NCI-H69 (cell line): Measurements from ENCODE around the gene PACS2.
"Not testable (repeated sequence)": the region's sequence is repeated elsewhere in the genome, so short reads cannot be mapped to it uniquely, and the experiment has no call there.

Experiments used
- DNase-seq: peaks from one replicate; lab custom pipeline; 2025; lab: John Stamatoyannopoulos, UW

PACS2 gene

DNA sequence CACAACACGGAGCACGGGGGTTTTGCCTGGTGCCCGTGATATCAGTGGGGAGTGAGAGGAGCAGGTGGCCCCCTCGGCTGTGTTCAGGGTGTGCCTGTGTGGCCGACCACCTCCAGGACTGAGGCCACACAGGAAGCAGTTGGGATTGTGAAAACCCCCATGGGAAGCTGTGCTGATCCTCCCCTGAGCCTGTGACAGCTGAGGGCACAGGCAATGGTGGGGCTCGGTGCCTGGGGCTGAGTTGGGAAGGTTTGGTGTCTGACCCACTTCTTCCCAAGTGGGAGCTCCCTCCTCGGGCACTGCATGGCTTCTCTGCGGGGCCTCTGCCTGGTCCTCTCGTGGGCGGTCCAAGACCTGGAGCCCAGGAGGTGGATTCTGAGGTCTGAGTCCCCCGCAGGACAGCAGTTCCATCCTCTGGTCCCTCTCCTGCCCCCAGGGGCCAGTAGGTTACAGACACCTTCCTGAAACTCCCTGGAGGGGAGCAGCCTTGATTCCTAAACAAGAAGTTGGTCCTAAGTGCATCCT is 17.9 kb downstream of the PACS2 start:
- no peak for DNase-seq

DNA sequence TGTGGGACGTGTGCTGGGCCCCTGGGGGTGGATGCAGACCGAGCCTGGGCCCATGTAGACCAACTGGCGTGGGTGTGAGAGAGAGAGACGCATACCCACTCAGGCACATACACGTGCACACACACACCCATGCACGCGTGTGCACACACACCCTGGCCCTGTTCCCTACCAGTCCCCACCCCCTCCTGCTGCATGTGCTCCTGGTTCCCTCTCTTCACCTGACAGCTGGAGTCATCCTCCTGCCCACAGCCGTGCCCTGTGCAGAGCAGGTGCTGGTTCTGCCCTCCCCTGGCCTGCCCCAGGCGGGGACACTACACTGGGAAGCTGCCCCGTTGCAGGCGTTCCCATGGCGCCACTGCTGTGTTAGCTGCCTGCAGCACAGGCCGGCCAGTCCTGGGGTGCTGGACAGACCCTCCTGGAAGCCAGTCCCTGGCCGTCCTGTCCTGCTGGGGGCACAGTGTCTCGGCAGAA is 18.5 kb downstream of the PACS2 start:
- DNase-seq: peak; percentile 42

DNA sequence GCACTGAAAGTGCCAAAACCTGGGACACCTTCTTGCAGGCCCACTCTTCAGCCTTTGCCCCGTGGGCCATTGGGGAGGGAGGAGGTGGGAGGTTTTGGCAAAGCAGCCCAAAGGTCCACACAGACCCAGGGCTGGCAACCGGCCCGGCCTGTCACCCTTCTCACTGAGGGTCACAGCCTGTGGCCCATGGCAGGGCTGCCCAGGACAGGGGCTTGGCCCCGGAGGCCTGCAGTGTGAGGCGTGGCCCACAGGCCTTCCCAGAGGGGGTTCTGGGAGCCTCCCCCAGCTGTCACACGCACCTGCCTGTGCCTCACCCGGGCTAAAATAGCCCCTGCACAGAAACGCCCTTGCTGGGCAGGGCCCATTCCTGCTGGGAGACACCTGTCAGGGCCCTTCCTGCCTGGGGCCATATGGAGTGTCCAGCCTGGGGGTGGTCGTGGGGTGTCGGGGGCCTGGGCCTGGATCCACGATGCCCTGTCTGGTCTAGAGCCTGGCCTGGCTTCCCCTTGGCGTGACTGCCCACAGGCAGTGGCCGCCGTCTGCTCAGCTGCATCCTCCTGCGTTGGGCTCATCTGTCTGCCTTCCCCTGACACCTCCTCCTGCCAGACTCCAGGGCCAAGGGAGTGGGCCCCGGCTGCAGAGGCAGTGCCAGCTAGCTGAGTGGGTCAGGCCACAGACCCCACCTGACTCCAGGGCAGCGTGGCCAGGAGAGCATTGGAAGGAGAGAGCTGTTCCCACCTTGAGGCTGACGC is 19.2 kb downstream of the PACS2 start:
- peak; percentile 65 for DNase-seq

DNA sequence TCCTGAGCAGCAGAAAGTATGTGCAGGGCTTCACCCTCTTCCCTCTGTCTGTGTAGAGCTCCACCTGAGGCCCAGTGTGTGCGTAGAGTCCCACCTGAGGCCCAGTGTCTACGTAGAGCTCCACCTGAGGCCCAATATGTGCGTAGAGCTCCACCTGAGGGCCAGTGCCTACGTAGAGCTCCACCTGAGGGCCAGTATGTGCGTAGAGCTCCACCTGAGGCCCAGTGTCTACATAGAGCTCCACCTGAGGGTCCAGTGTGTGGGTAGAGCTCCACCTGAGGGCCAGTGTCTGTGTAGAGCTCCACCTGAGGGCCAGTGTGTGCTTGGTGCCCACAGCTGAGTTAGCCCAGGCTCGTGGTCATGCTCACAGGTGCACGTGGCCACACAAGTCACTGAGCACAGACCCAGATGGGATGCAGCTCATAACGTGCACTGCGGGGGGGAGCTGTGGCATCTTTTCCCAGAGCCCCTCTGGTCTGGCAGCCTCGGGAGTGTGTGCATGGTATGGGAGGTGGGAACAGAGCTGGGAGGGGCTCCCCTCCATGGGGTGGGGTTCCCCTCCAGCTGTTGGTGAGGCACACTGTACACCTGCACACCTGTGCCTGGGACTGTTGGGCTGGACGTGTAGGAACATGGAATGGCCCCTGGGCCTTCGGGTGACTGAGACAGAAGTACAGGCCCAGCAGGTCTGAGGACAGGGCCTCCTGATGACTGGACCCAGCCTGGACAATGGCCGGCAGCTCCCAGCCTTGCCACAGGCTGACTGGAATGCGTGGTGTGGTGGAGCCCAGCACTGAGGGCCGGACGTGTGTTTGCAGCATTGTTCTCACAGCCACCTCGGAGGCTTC is 20.1 kb downstream of the PACS2 start:
- peak; percentile 35 for DNase-seq

DNA sequence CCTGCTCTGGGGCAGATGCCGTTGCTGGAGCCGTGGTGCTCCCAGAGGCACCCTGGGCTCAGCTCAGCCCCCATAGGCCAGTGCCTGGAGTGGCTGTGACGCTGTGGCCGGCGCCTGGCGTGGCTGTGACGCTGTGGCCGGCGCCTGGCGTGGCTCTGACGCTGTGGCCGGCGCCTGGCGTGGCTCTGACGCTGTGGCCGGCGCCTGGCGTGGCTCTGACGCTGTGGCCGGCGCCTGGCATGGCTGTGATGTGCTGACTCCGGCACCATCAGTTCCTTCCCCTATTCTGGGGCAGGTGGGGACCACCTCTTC is 20.6 kb downstream of the PACS2 start:
- not testable (repeated sequence) for DNase-seq

DNA sequence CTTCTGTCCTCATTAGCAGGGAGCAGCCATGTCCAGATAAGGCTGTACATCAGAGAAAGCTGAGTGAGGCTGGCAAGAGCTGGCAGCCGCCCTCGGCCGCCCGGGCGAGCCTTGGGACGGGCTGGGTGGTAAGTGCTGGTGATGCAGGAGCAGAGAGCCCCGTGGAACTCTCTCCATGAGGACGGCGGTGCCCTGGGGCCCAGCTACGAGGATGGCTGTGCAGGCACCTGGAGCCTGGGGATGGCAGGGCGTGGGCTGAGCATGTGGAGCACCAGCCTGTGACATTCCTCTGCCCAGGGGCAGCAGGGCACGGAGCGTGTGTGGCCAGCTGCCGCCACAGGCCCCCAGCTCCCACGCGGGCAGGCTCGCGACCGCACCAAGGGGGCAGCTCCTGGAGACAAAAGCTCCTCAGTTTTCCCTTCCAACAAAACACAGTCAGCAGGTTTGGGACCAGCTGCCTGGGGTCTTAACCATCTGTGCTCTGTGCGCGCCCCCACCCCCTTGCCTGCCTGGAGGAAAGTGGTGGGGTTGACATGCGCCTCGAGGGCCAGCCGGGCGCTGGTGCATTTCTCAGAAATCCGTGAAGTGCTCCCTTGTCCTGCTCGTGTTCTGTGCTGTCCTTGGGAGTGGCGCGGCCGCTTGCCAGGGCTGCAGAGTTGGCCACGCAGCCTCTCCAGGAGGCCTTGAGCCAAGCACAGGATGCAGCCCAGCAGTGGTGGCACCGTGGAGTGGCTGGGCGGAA is 21.4 kb downstream of the PACS2 start:
- no peak for DNase-seq

DNA sequence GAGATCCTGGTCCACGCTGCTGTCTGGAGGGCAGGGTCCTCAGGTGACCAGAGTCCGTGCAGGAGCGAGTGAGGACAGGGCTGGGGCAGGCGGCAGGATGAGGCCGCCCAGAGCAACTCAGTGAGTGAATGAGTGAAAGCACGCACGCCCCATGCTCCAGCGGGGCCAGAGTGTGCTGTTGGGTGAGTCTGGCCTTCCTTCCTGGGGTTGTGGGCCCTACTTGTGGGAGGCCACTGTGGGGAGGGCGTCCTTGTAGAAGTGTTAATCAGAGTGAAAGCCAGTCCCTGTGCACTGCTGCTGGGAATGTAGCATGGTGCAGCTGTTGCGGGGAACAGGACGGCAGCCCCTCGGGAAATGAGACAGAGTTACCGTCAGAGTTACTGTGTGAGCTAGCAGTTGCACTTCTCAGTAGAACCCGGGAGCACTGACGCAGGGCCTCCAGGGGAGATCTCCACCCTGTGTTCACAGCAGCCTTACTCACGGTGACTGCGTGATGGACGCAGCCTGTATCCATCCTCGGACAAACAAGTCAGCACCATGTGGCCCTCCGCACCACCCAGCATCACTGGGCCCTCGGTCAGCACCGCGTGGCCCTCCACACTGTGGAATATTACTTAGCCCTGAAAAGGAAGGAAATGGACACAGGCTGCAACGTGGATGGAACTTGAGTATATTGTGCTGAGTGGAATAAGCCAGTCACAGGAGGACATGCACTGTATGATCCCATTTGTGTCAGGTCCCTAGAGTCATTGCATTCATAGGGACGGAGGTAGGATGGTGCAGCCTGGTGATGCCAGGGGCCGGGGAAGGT is 22.1 kb downstream of the PACS2 start:
- DNase-seq: no peak

DNA sequence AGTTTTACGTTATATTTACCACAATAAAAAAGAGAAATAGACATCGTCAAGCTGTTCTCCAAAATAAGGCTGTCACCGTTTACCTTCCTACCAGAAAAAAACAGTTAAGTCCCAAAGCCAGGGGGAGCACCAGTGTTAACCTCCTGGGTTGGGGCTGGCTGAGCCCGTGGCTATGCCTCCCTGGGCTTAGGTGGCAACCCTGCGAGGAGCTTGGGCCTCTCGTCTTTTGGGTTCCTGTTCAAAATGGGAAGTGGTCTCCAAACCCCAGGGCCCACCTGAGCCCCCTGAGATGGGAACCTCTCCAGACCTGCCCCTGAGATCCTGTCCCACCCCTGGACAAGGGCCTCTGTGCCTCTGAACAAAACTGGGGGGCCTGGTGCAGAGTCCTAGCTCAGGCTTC is 22.9 kb downstream of the PACS2 start:
- no peak for DNase-seq

DNA sequence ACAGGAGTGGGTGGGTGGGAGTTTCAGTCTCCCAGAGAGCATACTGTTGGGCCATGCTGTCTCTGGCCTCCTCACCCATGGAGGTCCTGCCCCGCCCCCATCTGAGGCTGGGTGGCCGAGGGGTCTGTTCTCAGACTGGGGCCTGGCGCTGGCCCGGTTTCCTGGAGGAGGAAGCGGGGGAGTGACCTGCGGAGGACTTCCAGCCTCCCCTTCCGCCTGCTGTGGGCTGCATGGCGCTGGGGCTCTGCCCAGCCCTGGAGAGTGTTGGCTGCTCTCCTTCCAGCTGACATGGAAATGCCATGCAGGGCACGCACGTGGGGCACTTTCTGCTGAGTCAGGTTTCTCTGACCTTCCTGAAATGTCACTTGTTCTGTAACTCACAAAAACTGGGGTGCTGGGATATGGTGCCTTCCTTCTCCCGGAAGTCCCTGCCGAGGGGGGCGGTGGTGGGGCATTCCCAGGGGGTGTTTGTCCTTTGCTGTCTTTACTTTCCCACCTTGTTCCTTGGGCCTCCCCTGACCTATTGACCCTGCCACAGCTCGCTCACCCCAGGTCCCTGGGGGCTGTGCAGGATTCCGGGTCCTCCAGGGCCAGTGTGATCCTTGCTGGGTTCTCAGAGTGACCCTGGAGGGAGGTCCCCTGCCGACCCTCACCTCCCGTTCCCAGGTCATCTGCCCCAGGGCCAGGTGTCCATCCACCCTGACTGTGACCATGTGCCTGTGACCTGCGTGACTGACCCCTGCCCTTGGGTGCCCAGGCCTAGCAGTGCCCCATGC is 23.6 kb downstream of the PACS2 start:
- no peak for DNase-seq

DNA sequence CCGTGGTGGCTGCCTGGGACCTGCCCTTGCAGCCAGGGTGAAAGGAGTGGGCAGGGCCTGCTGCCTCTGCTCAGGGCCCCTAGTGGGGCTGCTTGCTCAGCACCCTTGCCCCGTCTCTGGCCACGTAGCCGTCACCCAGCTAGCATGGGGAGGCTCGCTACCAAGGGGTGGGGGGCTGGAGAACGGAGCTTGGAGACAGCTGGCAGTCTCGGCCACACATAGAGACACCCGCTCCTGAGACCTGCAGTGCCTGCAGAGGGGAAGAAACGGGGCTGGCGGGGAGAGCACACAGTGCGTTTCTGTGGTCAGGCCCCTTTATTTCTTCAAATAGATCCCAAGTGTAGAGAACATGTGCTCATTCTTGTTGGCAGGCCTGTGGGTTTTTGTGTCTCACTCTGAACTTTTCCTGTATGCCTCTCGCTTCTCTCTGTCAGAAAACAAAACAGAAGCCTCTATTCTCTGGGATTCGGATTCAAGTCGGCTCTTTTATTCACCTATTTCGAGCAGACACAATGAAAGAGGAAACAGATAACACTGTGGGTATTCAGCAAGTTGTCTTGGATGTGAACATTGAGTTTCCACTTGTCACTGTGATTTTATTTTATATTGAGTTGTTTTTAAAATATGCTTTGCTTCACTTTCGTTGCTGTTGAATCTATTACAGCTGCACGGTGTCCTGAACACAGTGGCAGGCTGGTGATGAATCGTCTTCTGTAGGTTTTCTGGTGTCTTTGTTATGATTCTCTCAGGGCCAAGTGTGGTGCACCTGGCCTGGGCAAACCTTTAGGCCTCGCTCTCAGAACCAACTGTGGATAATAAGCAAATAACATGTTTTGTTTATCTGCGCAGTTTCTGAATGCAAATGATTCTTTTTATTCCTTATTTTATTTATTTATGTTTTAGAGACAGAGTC is 26.5 kb downstream of the PACS2 start:
- DNase-seq: no peak

DNA sequence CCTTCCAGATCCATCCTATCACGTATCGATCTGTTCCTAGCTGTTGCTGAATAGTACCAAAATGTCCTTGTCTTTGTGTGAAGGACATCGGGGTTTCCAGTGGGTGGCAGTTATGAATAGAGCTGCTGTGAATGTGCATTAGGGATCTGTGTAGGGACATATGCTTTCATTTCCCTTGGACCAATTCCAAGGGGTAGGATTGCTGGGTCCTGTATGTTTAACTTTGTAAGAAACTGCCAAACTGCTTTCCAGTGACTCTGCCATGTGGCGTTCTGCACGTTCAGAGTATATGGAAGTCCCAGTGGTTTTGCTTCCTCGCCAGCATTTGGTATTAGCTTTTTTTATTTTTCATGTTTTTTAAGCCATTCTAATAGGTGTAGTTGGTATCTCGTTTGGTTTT is 28.6 kb downstream of the PACS2 start:
- peak; percentile 94 for DNase-seq

DNA sequence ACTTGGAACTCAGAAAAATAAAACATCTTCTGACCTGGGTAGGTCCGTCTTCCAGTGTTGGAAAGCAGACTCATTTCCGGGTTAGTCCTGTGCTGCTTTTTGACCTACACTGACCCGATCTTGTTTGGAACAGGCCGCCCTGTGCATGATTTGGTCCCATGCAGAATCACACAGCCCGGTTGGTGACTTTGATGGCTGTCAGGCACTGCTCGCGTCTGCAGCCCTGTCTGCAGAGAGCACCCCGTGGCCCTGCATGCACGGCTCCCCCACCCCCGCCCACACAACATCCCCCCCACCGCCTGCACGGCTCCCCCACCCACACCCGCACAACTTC is 31.6 kb downstream of the PACS2 start:
- no peak for DNase-seq

DNA sequence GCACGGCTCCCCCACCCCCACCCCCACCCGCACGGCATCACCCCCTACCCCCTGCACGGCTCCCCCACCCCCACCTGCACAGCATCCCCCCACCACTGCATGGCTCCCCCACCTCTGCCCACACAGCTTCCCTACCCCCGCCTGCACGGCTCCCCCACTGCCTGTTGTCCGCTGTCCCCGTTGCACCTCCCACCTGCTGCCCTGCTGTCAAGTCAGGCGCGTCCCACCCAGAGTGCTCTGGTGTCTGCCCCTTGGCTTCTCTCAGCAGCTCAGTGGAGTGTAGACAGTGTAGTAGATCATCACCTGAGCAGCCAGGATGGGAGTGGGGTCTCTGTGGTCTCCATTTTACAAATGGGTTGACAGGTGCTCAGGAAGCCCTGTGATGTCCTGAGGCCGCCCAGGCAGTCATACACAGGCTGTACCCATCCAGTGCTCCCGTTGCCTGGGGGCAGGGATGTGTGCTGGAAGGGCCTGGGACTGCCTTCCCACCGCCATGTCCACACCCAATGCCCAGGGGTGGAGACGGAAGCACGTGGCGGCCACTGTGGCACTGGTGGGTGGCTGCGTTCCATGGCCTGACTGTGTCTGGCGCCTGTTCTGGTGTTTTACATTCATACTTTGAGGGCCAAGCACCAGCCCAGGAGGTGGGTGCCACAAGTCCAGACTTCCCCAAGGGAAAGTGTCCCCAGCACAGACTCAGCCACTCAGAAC is 32.5 kb downstream of the PACS2 start:
- DNase-seq: no peak

DNA sequence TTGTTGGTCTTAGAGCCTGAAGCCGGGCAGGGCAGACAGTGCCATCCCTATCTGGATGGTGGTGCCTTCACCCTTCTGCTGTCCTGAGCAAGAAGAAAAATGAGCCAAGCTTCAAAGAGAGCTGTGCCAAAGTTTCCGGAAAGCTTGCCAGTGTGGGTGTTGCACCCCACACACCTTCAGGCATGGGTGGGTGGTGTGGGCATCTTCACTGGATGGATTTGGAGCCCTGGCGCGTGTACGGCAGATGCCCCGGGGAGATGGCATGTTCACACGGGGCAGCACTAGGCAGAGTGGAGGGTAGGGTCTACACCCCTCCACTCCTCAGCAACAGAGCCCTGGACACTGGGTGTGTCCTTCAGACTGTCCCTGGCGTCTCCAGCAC is 33.0 kb downstream of the PACS2 start:
- DNase-seq: no peak

DNA sequence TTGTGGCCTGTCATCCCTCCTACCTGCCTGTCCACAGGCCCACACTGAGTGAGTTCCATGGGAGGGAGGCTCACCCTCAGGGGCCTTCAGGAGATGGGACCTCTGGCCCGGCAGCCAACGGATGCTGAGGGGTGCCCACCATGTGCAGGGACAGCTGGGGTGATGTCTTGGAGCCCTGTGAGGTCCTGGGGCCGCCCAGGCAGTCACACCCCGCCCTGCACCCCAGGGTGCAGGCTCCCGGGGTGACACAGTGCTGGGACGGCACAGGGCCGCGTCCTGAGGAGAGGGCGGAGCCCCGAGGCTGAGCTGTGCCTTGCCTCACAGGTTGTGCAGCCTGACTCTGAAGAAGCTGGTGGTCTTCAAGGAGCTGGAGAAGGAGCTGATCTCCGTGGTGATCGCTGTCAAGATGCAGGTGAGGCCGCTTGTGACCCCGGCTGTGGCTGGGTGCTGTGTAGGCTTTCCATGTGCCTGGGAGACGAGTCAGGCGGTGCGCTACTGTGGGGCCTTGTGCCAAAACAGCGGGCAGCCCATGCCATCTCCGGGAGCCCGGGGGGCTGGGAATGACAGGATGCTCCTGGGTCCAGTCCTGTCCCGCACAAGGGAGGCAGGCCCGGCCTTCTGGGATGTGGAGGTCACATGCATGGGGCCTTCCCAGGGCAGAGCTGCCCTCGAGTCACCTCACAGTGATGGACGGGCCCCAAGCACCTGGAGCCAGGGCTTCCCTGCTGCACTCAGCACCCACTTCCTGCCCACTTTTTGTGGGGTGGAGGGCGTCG is 33.8 kb downstream of the PACS2 start:
- DNase-seq: no peak

DNA sequence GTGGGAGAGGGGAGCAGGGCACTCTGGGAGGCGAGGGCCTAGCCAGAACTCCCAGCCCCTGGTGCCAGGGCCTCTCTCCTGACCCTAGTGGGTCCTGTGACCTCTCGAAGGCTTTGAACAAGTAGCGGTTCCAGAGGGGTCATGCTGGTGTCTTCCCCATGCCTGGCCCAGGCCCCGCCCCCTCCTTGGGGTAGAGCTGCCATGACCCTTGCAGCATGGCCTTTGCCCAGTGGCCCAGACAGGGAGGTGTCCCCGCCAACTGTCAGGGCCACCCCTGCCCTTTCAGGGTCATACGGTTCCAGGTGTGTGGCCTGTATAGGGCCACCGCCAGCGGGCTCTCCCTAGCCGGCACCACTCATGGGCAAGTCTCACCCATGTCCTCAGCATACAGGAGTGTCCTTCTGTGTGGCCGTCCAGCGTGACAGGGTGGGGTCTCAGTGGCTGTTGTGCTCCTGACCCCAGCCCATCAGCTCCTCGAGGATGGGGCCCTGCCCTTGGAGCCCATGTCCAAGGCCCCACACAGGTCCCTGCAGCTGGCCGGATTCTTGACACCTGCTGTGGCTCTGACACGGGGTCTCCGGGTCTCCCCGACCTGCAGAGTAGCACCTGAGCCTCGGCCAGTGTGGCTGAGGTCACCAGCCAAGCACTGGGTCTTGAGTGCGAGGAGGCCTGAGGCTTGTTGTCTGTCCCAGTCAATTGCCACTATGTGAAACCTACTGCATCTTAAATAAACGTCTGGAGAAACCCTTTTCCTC is 34.6 kb downstream of the PACS2 start:
- no peak for DNase-seq

DNA sequence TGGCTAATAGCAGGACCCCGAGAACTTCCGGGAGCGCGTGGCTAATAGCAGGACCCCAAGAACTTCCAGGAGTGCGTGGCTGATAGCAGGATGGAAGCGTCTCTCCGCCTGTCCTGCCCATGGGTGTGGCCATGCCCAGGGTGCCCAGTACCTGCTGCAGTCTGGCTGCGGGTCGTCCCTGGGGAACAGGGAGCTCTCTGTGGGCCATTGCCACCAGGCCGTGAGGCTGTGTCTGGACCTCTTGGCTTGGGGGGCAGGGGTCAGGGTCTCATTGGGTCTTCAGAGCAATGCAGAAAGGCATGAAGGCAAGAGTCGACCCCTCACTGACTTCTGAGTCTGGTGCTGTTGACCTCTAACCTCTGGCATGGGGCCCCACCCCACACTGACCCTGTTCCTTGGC is 35.4 kb downstream of the PACS2 start:
- no peak for DNase-seq
